PC-3 (cell line): Measurements from ENCODE around the gene UNC5B.

ENCODE experiments used
- EZH2 ChIP-seq: fragments of 300-600 bp; sonication (generic); IDR thresholded peaks from one replicate; pipeline ENCODE4 v1.6.1; 2017; ENCODE audit warnings: antibody characterized with exemption, mild to moderate bottlenecking, low read length; ENCODE audit not compliant: unreplicated experiment
- EZH2phosphoT487 ChIP-seq: fragments of 300-600 bp; sonication (generic); IDR thresholded peaks from 2 replicates; pipeline ENCODE4 v1.6.1; 2018; ENCODE audit warnings: mild to moderate bottlenecking, antibody characterized with exemption, low read length, borderline replicate concordance
- TF ChIP-seq, protein P1 (sequence below): fragments of 300-600 bp; sonication (generic); conservative IDR thresholded peaks from 2 replicates; pipeline ENCODE4 v1.5.1; 2017; ENCODE audit warnings: antibody characterized with exemption, low read depth, mild to moderate bottlenecking, low read length

DNA sequence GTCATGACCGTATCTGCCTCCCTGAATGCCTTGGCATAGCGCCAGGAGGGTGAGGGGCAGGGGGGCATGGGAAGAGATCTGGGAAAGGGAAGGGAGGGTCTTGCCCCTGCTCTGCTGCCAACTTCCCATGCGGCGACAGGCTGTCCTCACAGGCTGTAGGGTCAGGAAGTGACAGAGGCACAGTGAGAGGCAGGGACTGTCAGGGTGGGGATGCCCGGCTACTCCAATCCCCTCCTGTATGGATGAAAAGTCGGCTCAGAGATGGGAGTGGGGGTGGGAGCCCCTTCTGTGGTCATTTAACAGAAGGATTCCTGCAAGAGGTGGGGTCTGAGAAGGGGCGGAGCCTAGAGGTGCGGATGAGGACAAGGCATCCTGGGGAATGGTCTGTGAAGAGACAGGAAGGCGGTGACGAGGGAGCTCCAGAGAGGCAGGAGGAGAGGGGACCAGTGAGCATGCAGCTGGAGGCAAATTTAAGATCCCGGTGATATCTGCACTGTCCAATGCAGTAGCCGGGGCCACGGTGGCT lies 20.8 kb upstream of the UNC5B start:
- TF ChIP-seq EZH2 (no peak), EZH2phosphoT487 (no peak)
- TF ChIP-seq, protein P1, sequence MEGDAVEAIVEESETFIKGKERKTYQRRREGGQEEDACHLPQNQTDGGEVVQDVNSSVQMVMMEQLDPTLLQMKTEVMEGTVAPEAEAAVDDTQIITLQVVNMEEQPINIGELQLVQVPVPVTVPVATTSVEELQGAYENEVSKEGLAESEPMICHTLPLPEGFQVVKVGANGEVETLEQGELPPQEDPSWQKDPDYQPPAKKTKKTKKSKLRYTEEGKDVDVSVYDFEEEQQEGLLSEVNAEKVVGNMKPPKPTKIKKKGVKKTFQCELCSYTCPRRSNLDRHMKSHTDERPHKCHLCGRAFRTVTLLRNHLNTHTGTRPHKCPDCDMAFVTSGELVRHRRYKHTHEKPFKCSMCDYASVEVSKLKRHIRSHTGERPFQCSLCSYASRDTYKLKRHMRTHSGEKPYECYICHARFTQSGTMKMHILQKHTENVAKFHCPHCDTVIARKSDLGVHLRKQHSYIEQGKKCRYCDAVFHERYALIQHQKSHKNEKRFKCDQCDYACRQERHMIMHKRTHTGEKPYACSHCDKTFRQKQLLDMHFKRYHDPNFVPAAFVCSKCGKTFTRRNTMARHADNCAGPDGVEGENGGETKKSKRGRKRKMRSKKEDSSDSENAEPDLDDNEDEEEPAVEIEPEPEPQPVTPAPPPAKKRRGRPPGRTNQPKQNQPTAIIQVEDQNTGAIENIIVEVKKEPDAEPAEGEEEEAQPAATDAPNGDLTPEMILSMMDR, result no peak
